ENCODE measurements around the gene CSTA.

The CSTA gene

GRCh38 chr3:122325769-122326168 is 721 bp downstream of the CSTA start:
- Histone ChIP-seq H3K9ac (ENCODE audit: low read length) (no peak overlapping the region), H3K27me3 (ENCODE audit: control insufficient read depth, insufficient read depth, low read length) (no peaks in the 10 kb centered on the region), H3K4me3 (ENCODE audit: low read length) (no peak overlapping the region), H3K9me3 (ENCODE audit: control insufficient read depth, low read depth, low read length) (no peaks in the 10 kb centered on the region), H3K4me1 (ENCODE audit: control insufficient read depth, low read depth, low read length) (no peaks in the 10 kb centered on the region), H3K36me3 (ENCODE audit: control insufficient read depth, low read depth, low read length) (no peaks in the 10 kb centered on the region), H3K27ac (ENCODE audit: low read length) (no peak overlapping the region)

DNA sequence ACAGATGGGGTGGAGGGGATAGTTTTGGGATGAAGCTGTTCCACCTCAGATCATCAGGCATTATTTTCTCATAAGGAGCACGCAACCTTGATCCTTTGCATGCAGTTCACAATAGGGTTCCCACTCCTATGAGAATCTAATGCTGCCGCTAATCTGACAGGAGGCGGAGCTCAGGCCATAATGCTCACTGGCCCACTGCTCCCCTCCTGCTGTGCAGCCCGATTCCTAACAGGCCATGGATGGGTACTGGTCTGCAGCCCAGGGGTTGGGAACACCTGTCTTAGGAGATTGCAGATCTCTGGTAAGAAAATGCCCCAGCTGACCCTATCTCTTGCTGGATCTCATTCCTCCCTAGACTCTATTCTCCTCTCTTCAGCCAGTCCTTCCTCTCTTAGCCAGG is 6.8 kb downstream of the CSTA start:
- no peak overlapping the region for H3K27ac ChIP-seq (ENCODE audit: low read length)

DNA sequence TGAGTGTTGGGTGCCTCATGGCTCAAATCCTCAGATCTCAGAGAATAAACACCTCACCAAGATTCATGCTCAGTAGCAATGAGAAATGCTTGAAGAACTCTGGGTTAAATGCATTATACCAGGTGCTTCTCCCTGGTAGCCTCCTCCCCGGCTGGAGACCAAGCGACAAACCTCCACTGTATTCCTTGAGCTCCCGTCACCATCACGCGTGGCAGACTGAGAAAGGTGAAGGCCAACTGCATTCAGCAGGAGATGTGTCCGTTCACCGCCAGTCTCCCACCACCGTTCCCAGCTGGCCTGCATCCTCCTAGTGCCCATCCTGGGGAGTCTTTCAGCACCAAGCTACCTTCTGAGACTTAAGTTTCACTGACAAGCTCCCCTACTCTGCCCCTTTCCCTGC is 7.5 kb downstream of the CSTA start:
- Histone ChIP-seq H3K36me3 (ENCODE audit: control insufficient read depth, low read depth, low read length) (no peaks in the 10 kb centered on the region), H3K9me3 (ENCODE audit: control insufficient read depth, low read depth, low read length) (no peaks in the 10 kb centered on the region), H3K27me3 (ENCODE audit: control insufficient read depth, insufficient read depth, low read length) (no peaks in the 10 kb centered on the region), H3K4me1 (ENCODE audit: control insufficient read depth, low read depth, low read length) (no peaks in the 10 kb centered on the region), H3K4me3 (ENCODE audit: low read length) (no peak overlapping the region), H3K9ac (ENCODE audit: low read length) (no peak overlapping the region), H3K27ac (ENCODE audit: low read length) (no peak overlapping the region)

More for the DNA sequence above, 6.8 kb downstream of the CSTA start:
- Histone ChIP-seq H3K27me3 (ENCODE audit: control insufficient read depth, insufficient read depth, low read length) (no peaks in the 10 kb centered on the region), H3K9me3 (ENCODE audit: control insufficient read depth, low read depth, low read length) (no peaks in the 10 kb centered on the region), H3K36me3 (ENCODE audit: control insufficient read depth, low read depth, low read length) (no peaks in the 10 kb centered on the region), H3K4me1 (ENCODE audit: control insufficient read depth, low read depth, low read length) (no peaks in the 10 kb centered on the region), H3K4me3 (ENCODE audit: low read length) (no peak overlapping the region), H3K9ac (ENCODE audit: low read length) (no peak overlapping the region)

DNA sequence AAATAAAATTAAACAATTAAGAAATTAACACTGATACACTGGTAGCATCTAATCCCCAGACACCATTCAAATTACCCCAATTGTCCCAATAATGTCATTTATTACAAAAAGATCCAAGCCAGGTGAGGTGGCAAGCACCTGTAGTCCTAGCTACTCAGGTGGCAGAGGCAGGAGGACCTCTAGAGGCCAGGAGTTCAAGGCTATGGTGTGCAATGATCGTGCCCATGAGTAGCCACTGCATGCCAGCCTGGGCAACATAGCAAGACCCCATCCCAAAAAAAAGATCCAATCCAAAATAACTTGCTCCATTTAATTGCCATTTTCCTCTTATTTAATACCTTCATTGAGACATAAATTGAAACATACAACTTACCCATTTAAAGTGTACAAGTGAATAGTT is 17.8 kb downstream of the CSTA start:
- no peak overlapping the region for H3K4me3 ChIP-seq (ENCODE audit: low read length)
- no peak overlapping the region for H3K9ac ChIP-seq (ENCODE audit: low read length)
- H3K4me1 ChIP-seq (ENCODE audit: control insufficient read depth, low read depth, low read length), result no peaks in the 10 kb centered on the region
- H3K27ac ChIP-seq (ENCODE audit: low read length), result no peak overlapping the region
- no peaks in the 10 kb centered on the region for H3K36me3 ChIP-seq (ENCODE audit: control insufficient read depth, low read depth, low read length)
- H3K9me3 ChIP-seq (ENCODE audit: control insufficient read depth, low read depth, low read length), result no peaks in the 10 kb centered on the region
- H3K27me3 ChIP-seq (ENCODE audit: control insufficient read depth, insufficient read depth, low read length), result no peaks in the 10 kb centered on the region

DNA sequence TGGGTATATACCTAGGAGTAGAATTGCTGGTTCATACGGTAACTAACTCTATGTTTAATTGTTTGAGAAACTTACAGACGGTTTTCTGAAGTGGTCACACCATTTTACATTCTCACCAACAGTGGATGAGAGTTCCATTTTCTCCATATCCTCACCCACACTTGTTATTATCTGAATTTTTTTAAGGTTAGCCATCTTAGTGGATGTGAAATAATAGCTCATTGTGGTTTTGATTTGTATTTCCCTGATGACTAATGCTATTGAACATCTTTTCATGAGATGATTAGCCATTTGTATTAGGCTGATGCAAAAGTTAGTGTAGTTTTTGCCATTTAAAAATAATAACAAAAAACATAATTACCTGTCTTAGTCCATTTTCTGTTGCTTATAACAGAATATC is 18.6 kb downstream of the CSTA start:
- Histone ChIP-seq H3K9ac (ENCODE audit: low read length) (no peak overlapping the region), H3K27me3 (ENCODE audit: control insufficient read depth, insufficient read depth, low read length) (no peaks in the 10 kb centered on the region), H3K9me3 (ENCODE audit: control insufficient read depth, low read depth, low read length) (no peaks in the 10 kb centered on the region), H3K36me3 (ENCODE audit: control insufficient read depth, low read depth, low read length) (no peaks in the 10 kb centered on the region), H3K4me3 (ENCODE audit: low read length) (no peak overlapping the region), H3K4me1 (ENCODE audit: control insufficient read depth, low read depth, low read length) (no peaks in the 10 kb centered on the region), H3K27ac (ENCODE audit: low read length) (no peak overlapping the region)

DNA sequence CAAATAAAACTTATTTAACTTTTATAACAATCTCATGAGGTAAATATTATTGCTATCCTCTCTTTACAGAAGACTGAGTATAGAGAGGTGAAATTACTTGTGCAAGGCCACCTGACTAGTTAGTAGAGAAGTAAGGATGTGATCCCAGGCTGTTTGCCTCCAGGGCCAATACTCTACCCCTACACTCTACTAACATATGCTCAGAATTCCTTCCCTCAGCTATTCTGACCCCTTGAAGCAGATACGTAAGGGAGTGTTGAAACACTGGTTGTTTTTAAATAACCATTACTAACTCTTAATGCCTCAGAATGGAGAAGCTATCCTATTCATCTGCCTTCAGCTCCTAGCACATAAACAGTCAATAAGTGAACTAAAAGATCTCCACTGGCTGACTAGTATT is 24.1 kb downstream of the CSTA start:
- Histone ChIP-seq H3K9ac (ENCODE audit: low read length) (no peak overlapping the region), H3K9me3 (ENCODE audit: control insufficient read depth, low read depth, low read length) (no peaks in the 10 kb centered on the region), H3K27me3 (ENCODE audit: control insufficient read depth, insufficient read depth, low read length) (no peaks in the 10 kb centered on the region), H3K36me3 (ENCODE audit: control insufficient read depth, low read depth, low read length) (no peaks in the 10 kb centered on the region), H3K4me1 (ENCODE audit: control insufficient read depth, low read depth, low read length) (no peaks in the 10 kb centered on the region), H3K27ac (ENCODE audit: low read length) (no peak overlapping the region), H3K4me3 (ENCODE audit: low read length) (no peak overlapping the region)

- Histone ChIP-seq H3K27me3 (ENCODE audit: control insufficient read depth, insufficient read depth, low read length) (no peaks in the 10 kb centered on the region), H3K36me3 (ENCODE audit: control insufficient read depth, low read depth, low read length) (no peaks in the 10 kb centered on the region), H3K9me3 (ENCODE audit: control insufficient read depth, low read depth, low read length) (no peaks in the 10 kb centered on the region), H3K4me1 (ENCODE audit: control insufficient read depth, low read depth, low read length) (no peaks in the 10 kb centered on the region), H3K9ac (ENCODE audit: low read length) (no peak overlapping the region), H3K27ac (ENCODE audit: low read length) (no peak overlapping the region), H3K4me3 (ENCODE audit: low read length) (no peak overlapping the region)
Observed at GRCh38 chr3:122350814-122351418, 25.9 kb downstream of the CSTA start.

GRCh38 chr3:122351612-122352011 is 26.6 kb downstream of the CSTA start:
- Histone ChIP-seq H3K9ac (ENCODE audit: low read length) (no peak overlapping the region), H3K4me1 (ENCODE audit: control insufficient read depth, low read depth, low read length) (no peaks in the 10 kb centered on the region), H3K36me3 (ENCODE audit: control insufficient read depth, low read depth, low read length) (no peaks in the 10 kb centered on the region), H3K27ac (ENCODE audit: low read length) (no peak overlapping the region), H3K4me3 (ENCODE audit: low read length) (no peak overlapping the region), H3K27me3 (ENCODE audit: control insufficient read depth, insufficient read depth, low read length) (no peaks in the 10 kb centered on the region), H3K9me3 (ENCODE audit: control insufficient read depth, low read depth, low read length) (no peaks in the 10 kb centered on the region)

DNA sequence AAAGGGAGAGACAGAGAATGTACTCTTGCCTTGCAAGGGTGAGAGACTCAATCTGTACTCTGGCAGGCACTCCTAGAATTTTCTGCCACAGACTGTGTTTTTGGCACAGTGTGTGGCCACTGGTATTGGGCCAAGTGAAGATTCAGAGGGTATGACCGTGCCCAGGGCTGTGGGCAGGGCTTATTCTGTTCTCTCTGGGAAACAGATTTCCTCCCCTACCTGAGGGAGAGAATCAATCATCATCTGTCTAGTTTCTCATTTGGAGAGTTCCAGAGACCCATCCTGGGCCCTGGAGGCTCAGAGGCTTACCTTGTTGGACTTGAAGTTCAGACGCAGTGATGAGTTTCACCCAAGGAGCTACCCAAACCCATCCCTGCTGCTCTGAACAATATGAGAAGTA is 28.2 kb downstream of the CSTA start:
- Histone ChIP-seq H3K4me3 (ENCODE audit: low read length) (no peak overlapping the region), H3K36me3 (ENCODE audit: control insufficient read depth, low read depth, low read length) (no peaks in the 10 kb centered on the region), H3K9me3 (ENCODE audit: control insufficient read depth, low read depth, low read length) (no peaks in the 10 kb centered on the region), H3K9ac (ENCODE audit: low read length) (no peak overlapping the region), H3K27ac (ENCODE audit: low read length) (no peak overlapping the region), H3K4me1 (ENCODE audit: control insufficient read depth, low read depth, low read length) (no peaks in the 10 kb centered on the region), H3K27me3 (ENCODE audit: control insufficient read depth, insufficient read depth, low read length) (no peaks in the 10 kb centered on the region)

DNA sequence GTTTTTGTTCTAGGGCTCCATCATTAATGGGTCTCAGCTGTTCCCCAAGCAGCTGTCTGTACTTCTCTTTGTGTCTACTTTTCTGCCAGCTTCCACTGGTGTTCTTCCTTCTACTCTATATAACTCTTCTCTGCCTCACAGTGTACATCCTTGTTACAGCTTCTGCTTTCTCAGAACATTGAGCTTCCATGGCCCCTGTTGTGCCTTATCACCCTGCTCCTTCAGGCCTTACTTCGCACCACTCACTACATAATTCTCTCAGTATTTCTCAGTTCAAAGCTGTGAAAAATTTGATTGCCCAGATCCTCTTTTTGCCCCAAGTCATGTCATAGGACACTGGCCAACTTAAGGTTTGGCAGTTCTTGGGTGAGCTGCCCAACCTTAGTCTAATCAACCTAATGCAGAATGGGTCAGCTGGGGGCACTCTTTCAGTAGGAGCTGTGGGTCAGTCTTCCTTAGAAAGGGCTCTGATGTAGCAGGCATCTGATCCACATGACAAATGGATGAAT is 28.9 kb downstream of the CSTA start:
- peaks cover 6% of the 10 kb centered on the region for H3K36me3 ChIP-seq (ENCODE audit: control insufficient read depth, low read depth, low read length)
- no peaks in the 10 kb centered on the region for H3K9me3 ChIP-seq (ENCODE audit: control insufficient read depth, low read depth, low read length)
- no peaks in the 10 kb centered on the region for H3K27me3 ChIP-seq (ENCODE audit: control insufficient read depth, insufficient read depth, low read length)
- no peak overlapping the region for H3K27ac ChIP-seq (ENCODE audit: low read length)
- no peaks in the 10 kb centered on the region for H3K4me1 ChIP-seq (ENCODE audit: control insufficient read depth, low read depth, low read length)
- no peak overlapping the region for H3K4me3 ChIP-seq (ENCODE audit: low read length)
- H3K9ac ChIP-seq (ENCODE audit: low read length), result no peak overlapping the region

GRCh38 chr3:122355612-122356011 is 30.6 kb downstream of the CSTA start:
- Histone ChIP-seq H3K9me3 (ENCODE audit: control insufficient read depth, low read depth, low read length) (no peaks in the 10 kb centered on the region), H3K4me3 (ENCODE audit: low read length) (no peak overlapping the region), H3K4me1 (ENCODE audit: control insufficient read depth, low read depth, low read length) (no peaks in the 10 kb centered on the region)

GRCh38 chr3:122356402-122356801 is 31.4 kb downstream of the CSTA start:
- Histone ChIP-seq H3K27ac (ENCODE audit: low read length) (no peak overlapping the region), H3K27me3 (ENCODE audit: control insufficient read depth, insufficient read depth, low read length) (no peaks in the 10 kb centered on the region), H3K4me1 (ENCODE audit: control insufficient read depth, low read depth, low read length) (no peaks in the 10 kb centered on the region), H3K9ac (ENCODE audit: low read length) (no peak overlapping the region), H3K4me3 (ENCODE audit: low read length) (no peak overlapping the region), H3K9me3 (ENCODE audit: control insufficient read depth, low read depth, low read length) (no peaks in the 10 kb centered on the region), H3K36me3 (ENCODE audit: control insufficient read depth, low read depth, low read length) (peaks cover 13% of the 10 kb centered on the region)

More at GRCh38 chr3:122355612-122356011, 30.6 kb downstream of the CSTA start:
- no peaks in the 10 kb centered on the region for H3K27me3 ChIP-seq (ENCODE audit: control insufficient read depth, insufficient read depth, low read length)
- H3K36me3 ChIP-seq (ENCODE audit: control insufficient read depth, low read depth, low read length), result peaks cover 10% of the 10 kb centered on the region
- H3K27ac ChIP-seq (ENCODE audit: low read length), result no peak overlapping the region
- H3K9ac ChIP-seq (ENCODE audit: low read length), result no peak overlapping the region

Data from iPS-18a (cell line).